Left cardiac atrium (tissue), 4 donors: ENCODE measurements around the gene ZNF629. TPM values are rescaled to one million over a fixed set of nuclear protein-coding genes. Genes with fewer than 3 reads are reported as not detected.

ENCODE experiments used
- ATAC-seq, 2 donors: fragments of 200-7000 bp; cut with Tn5 transposase; one replicate each; pipeline ENCODE4 v1.9.1; 2020; ENCODE audit warnings: mild to moderate bottlenecking in 2 of 2, moderate library complexity in 2 of 2
- DNase-seq: peaks from one replicate; pipeline ENCODE4 v3.0.0-alpha.2; 2020
- intact Hi-C, 2 donors: fragments of 100-400 bp; cut with DNase I; formaldehyde crosslinking; loops; one replicate each; pipeline versions ENCODE4 v1.14.1 to v1.15.1; 2022 to 2023
- total RNA-seq, 2 donors: library from RNA; stranded (reverse); fragmentation: NEBNext Ultra II Directional; extraction: Animal tissue kit (Norgen Biotek cat#: 25700); gene quantifications; one replicate each; pipeline ENCODE4 v1.2.1, GENCODE V29; 2021
- donor health status: DM: no; HTN: yes; CAD: no.
- donor health status: DM: no; HTN: yes; CAD: no; lungs with severe emphysema.
- donor health status: DM: yes; HTN: yes; CAD: no.
- donor health status: Dilated cardiomyopathy.

ZNF629 gene
- total RNA-seq, 2 donors from 2014 or later = 16.6 to 28.3 TPM

GRCh38 chr16:30773826-30774225 lies 13.2 kb downstream of the ZNF629 start:
- DNase-seq (no peak), ATAC-seq (no peak)
- intact Hi-C loops = no loop called here

- no peak for ATAC-seq
Measured at GRCh38 chr16:30771726-30772125, 15.3 kb downstream of the ZNF629 start.

GRCh38 chr16:30769379-30770089 lies 17.5 kb downstream of the ZNF629 start:
- intact Hi-C loops = no loop called here
- DNase-seq = no peak
- no peak for ATAC-seq

More at GRCh38 chr16:30771726-30772125, 15.3 kb downstream of the ZNF629 start:
- intact Hi-C loops = no loop called here
- DNase-seq = no peak

GRCh38 chr16:30768583-30769181 lies 18.3 kb downstream of the ZNF629 start:
- no peak for ATAC-seq
- DNase-seq = no peak
- intact Hi-C loops = no loop called here

- intact Hi-C loops = no loop called here
- DNase-seq (no peak), ATAC-seq (peak in 1 of 2 donors; percentile 19)
Measured at GRCh38 chr16:30767767-30768465, 19.1 kb downstream of the ZNF629 start.

- DNase-seq = no peak
- peak; percentile 4 to 10 for ATAC-seq
Measured at GRCh38 chr16:30766933-30767284, 20.1 kb downstream of the ZNF629 start.

GRCh38 chr16:30766206-30766932 lies 20.6 kb downstream of the ZNF629 start:
- intact Hi-C loops = no loop called here
- ATAC-seq = no peak
- DNase-seq = no peak

More at GRCh38 chr16:30766933-30767284, 20.1 kb downstream of the ZNF629 start:
- intact Hi-C loops = no loop called here

GRCh38 chr16:30764816-30765465 lies 22.1 kb downstream of the ZNF629 start:
- ATAC-seq (no peak), DNase-seq (no peak)
- intact Hi-C loops = no loop called here

GRCh38 chr16:30764086-30764485 lies 22.9 kb downstream of the ZNF629 start:
- DNase-seq = no peak
- ATAC-seq = no peak
- intact Hi-C loops = no loop called here

GRCh38 chr16:30762991-30763725 lies 23.8 kb downstream of the ZNF629 start:
- no peak for DNase-seq
- no peak for ATAC-seq
- intact Hi-C loops = no loop called here

- peak; percentile 97 to 99 for ATAC-seq
- intact Hi-C loops = no loop called here
- peak; percentile 96 for DNase-seq
Measured at GRCh38 chr16:30761928-30762902, 24.8 kb downstream of the ZNF629 start, which contains the start of the genes CFAP119 and RNF40. Gene CFAP119 (minus strand): TSS chr16:30762062. CDS start chr16:30761748, 314 bp downstream. Gene RNF40 (plus strand): TSS chr16:30762322. CDS start chr16:30762546, 224 bp downstream.

GRCh38 chr16:30761427-30761927 lies 25.5 kb downstream of the ZNF629 start:
- intact Hi-C loops = no loop called here

GRCh38 chr16:30760577-30761426 lies 26.2 kb downstream of the ZNF629 start:
- intact Hi-C loops = no loop called here
- ATAC-seq = no peak
- no peak for DNase-seq

More at GRCh38 chr16:30761427-30761927, 25.5 kb downstream of the ZNF629 start:
- peak; percentile 8 to 52 for ATAC-seq
- DNase-seq = no peak

GRCh38 chr16:30760001-30760559 lies 26.9 kb downstream of the ZNF629 start:
- ATAC-seq (no peak), DNase-seq (no peak)
- intact Hi-C loops = no loop called here

GRCh38 chr16:30758988-30759491 lies 28.0 kb downstream of the ZNF629 start:
- no peak for ATAC-seq
- no peak for DNase-seq
- intact Hi-C loops = no loop called here

- ATAC-seq = no peak
- intact Hi-C loops = no loop called here
- DNase-seq = no peak
Measured at GRCh38 chr16:30757316-30757715, 29.7 kb downstream of the ZNF629 start.
